ENCODE results near the gene RNF167.

Gene RNF167

DNA sequence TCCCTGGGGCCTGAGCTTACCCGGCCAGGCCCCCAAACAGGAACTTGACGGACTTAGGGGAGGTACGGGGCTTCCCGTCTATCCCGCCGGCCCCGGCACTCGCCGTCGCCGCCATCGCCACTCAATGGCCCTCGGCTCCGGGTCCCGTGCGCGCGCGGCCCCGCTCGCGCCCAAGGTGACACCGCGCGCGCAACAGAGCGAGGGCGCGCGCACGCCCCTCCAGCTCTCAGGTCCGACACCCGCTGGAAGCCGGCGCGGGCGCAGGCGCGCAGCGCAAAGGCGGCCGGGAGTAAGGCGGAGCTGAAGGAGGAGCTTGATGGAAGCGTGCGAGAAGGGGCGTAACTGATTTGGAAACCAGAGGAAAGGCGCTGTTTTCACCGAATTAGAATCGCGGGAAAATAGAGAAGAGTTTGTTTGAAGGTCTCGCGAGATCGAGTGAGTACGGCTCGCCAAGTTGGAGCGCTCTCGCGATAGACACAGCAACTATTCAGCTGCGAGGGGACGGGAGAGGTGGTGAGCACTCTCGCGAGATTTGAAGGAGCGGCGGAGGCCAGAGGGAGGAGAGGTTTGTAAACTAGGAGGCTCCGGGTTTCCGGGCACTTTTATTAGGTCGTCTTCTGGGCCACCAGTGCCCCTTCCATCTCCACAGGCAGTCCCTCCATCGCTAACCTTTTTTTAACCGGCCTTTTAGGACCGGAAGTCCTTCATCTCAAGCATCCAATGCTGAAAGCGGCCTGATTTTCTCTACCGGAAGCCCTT is at the start of gene RNF167, which contains the start of gene SLC25A11:
RNF167 (plus strand) TSS at position 473 of the 759 bp plus-strand sequence. CDS start 642 bp downstream, outside the sequence.
SLC25A11 (minus strand) TSS at position 251 of the 759 bp plus-strand sequence; CDS start at position 115, 136 bp downstream.
- peak; percentile 100 for DNase-seq (ENCODE audit: low read depth)

DNA sequence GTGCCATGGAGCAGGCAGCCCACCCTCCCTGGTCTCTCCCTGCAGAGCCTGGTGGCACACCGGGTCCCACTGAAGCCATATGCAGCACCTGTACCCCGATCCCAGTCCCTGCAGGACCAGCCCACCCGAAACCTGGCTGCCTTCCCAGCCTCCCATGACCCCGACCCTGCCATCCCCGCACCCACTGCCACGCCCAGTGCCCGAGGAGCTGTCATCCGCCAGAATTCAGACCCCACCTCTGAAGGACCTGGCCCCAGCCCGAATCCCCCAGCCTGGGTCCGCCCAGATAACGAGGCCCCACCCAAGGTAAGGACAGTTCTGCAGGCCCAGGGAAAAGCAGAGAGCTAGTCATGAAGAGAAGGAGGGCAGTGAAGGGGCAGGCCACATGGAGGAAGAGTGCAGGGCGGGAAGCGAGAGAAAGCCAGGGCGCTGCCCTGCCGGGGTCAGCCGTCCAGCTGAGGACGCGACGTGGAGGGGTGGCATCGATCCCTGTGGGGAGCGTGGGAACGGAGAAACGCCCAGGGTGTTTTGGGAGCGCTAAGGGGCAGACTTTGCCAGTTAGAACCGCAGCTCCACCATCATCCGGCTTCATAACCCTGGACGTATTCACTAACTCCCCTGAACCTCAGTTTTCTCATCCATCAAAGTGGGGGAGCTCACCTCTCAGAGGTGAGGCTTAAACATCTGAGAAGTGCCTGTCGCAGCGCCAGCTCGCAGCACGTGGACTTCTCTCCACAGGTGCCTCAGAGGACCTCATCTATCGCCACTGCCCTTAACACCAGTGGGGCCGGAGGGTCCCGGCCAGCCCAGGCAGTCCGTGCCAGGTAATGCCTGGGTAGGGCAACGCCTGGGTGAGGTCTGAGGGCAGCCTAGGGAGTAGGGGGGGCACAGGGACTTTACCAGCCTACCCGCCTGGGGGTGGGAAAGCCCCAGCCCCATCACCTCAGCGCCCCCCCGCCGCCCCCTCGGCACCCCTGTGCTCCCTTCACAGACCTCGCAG is 48.4 kb upstream of the RNF167 start:
- DNase-seq (ENCODE audit: low read depth), result no peak

DNA sequence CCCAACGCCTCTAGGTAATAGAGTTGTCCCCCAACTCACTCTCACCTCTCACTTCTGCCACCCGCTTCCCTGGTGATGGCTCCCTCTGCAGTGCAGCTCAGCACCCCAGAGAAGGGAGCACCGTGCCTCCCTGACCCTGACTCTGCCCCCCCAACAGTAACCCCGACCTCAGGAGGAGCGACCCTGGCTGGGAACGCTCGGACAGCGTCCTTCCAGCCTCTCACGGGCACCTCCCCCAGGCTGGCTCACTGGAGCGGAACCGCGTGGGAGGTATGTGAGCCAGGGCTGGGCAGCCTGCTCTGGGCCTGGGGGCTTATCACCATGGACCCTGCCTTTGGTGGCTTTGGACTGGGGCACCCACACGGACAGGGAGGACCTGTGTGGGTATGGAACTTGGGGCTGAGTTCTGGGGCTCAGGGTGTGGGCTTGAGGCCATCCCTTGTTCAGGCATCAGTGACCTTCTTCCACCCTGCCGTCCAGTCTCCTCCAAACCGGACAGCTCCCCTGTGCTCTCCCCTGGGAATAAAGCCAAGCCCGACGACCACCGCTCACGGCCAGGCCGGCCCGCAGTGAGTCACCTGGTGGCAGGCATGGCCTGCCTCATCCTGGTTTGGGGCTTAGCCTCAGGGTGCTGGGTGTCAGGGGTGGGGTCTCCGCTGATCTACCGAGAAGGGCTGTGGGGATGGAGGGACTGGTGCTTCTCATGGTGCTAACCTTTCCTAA is 47.4 kb upstream of the RNF167 start:
- no peak for DNase-seq (ENCODE audit: low read depth)

DNA sequence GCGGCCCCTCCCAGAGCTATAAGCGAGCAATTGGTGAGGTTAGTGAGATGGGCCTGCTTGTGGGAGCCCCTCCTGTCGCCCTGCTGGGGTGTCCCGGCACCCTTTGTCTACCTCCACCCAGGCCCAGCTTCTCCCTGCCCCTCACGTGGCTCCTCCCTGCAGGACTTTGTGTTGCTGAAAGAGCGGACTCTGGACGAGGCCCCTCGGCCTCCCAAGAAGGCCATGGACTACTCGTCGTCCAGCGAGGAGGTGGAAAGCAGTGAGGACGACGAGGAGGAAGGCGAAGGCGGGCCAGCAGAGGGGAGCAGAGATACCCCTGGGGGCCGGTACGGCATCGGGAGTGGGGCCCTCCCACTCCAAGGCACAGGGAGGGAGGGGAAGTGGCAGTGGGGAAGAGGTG is 46.8 kb upstream of the RNF167 start:
- DNase-seq (ENCODE audit: low read depth), result no peak

DNA sequence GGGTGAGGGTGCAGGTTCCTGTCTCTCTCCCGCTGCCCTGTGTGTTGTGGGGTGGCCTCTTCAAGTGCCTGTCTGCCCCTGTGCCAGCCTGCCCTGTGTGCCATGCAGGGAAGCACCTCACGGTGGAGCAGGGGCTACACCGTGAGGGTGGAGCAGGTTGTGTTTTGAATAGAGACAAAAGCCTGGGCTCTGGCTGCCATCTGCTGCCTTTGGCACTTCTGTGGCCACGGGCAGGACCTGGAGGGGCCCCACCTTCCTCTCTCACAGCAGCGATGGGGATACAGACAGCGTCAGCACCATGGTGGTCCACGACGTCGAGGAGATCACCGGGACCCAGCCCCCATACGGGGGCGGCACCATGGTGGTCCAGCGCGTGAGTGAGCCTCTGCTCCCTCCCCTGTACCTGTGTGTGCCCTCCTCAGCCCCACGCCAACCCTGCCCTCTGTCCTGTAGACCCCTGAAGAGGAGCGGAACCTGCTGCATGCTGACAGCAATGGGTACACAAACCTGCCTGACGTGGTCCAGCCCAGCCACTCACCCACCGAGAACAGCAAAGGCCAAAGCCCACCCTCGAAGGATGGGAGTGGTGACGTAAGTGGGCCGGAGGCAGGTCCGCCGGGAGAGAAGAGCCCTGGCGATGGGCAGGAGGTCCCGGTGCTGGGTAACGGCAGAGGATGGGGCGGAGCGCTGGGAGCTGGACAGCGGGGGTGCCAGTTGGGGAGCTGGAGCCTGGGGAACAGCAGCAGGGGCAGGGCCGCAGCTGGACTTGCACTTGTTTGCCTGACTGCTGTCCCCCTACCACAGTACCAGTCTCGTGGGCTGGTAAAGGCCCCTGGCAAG is 46.1 kb upstream of the RNF167 start:
- no peak for DNase-seq (ENCODE audit: low read depth)

DNA sequence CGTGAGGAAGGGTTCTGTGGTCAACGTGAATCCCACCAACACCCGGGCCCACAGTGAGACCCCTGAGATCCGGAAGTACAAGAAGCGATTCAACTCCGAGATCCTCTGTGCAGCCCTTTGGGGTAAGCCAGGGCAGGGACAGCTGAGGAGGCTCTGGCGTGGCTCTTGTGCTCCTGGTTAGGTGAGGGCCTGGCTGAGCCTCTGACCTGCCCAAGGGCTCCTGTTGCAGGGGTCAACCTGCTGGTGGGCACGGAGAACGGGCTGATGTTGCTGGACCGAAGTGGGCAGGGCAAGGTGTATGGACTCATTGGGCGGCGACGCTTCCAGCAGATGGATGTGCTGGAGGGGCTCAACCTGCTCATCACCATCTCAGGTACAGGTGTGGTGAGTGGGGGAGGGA is 44.9 kb upstream of the RNF167 start:
- no peak for DNase-seq (ENCODE audit: low read depth)

DNA sequence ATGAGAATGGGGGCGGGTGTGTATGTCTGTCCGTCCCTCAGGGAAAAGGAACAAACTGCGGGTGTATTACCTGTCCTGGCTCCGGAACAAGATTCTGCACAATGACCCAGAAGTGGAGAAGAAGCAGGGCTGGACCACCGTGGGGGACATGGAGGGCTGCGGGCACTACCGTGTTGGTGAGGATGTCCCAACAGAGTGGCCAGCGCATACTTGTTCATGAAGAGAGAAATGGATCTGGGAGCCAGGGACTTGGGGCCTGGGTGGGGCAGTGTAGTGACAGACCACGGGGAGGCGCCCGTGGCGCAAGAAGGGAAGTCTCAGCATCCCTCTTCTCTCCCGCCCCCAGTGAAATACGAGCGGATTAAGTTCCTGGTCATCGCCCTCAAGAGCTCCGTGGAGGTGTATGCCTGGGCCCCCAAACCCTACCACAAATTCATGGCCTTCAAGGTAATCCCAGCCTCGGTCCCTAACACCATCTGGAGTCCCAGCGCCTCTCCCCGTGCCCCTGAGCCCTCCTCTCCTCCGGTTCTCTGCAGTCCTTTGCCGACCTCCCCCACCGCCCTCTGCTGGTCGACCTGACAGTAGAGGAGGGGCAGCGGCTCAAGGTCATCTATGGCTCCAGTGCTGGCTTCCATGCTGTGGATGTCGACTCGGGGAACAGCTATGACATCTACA is 44.3 kb upstream of the RNF167 start:
- no peak for DNase-seq (ENCODE audit: low read depth)

DNA sequence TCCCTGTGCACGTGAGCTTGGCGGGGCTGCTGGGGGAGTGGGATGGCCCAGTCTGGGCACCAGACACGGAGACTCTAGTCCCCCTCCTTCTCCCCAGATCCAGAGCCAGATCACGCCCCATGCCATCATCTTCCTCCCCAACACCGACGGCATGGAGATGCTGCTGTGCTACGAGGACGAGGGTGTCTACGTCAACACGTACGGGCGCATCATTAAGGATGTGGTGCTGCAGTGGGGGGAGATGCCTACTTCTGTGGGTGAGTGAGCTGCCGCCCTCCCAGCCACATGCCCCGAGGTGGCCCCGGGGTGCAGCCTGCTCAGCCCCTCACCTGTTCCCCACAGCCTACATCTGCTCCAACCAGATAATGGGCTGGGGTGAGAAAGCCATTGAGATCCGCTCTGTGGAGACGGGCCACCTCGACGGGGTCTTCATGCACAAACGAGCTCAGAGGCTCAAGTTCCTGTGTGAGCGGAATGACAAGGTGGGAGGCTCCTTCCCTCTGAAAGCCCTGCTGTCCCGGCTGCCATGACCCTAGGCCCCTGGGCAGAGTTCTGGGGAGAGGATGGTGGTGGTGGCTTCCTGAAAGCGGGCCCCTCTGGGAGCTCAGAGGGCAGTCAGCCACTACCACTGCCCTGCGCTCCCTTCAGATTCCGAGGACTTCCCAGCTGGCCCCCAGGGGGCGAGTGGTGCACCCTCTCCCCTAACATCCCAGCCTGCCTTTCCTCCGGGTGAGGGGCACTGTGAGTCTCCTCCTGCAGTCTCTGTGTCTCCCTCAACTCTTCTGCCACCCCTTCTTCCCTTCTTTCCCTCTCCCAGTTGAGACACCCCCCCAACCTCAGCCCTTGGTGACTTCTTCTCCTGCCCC is 43.5 kb upstream of the RNF167 start:
- no peak for DNase-seq (ENCODE audit: low read depth)

DNA sequence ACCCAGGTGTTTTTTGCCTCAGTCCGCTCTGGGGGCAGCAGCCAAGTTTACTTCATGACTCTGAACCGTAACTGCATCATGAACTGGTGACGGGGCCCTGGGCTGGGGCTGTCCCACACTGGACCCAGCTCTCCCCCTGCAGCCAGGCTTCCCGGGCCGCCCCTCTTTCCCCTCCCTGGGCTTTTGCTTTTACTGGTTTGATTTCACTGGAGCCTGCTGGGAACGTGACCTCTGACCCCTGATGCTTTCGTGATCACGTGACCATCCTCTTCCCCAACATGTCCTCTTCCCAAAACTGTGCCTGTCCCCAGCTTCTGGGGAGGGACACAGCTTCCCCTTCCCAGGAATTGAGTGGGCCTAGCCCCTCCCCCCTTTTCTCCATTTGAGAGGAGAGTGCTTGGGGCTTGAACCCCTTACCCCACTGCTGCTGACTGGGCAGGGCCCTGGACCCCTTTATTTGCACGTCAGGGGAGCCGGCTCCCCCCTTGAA is 42.8 kb upstream of the RNF167 start:
- no peak for DNase-seq (ENCODE audit: low read depth)

DNA sequence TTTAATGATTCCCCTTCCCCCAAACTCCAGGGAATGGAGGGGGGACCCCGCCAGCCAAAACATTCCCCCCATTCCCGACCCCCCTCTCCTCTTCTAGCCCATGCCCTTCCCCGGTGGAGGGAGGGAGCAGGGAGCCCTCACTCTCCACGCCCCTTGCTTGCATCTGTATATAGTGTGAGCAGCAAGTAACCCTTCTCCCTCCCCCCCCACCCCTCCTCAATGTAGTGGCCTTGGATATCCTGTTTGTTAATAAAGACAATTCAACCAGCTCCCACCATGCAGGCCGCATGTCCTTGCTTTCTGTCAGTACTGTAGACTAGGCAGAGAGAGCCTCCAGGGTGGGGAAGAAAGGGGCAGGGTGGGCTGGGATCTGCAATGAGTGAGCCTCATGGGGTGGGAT is 42.3 kb upstream of the RNF167 start:
- DNase-seq (ENCODE audit: low read depth), result no peak

DNA sequence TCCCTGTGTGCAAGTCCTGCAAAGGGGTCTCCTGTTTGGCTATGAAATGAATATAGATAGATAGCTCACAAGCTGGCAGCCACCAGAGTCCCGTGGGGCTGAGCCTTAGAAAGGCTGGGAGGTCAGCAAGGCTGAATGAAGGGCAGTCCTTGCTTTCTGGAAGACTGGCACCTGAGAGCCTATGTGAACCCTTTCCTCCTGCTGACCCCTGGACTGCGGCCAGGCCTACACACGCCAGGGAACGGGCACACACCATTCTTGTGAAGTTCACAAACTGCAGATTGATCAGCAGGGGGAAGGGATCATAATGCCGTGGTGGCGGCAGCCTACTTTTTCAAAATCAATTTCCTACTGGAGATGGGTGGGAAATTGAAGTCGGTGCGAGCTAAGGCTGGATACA is 41.7 kb upstream of the RNF167 start:
- DNase-seq (ENCODE audit: low read depth), result no peak

DNA sequence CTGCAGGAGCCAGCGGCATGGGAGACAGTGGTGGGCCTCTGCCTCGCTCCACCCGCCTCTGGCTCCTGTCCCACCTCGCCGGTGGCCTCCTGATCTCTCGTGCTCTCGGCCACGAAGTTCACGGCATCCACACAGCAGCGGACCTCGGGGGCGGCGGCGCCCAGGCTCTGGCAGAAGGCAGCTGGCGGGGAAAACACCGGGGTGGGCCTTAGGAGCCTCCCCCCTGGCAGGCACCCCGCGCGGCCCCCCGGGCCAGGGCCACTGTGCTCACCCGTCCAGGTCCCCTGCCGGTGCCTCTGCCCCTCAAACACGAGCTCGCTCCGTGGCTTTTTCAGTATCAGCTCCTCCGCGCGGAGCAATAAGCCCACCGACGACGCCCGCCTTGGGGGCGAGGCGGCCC is 41.1 kb upstream of the RNF167 start:
- DNase-seq (ENCODE audit: low read depth), result no peak

DNA sequence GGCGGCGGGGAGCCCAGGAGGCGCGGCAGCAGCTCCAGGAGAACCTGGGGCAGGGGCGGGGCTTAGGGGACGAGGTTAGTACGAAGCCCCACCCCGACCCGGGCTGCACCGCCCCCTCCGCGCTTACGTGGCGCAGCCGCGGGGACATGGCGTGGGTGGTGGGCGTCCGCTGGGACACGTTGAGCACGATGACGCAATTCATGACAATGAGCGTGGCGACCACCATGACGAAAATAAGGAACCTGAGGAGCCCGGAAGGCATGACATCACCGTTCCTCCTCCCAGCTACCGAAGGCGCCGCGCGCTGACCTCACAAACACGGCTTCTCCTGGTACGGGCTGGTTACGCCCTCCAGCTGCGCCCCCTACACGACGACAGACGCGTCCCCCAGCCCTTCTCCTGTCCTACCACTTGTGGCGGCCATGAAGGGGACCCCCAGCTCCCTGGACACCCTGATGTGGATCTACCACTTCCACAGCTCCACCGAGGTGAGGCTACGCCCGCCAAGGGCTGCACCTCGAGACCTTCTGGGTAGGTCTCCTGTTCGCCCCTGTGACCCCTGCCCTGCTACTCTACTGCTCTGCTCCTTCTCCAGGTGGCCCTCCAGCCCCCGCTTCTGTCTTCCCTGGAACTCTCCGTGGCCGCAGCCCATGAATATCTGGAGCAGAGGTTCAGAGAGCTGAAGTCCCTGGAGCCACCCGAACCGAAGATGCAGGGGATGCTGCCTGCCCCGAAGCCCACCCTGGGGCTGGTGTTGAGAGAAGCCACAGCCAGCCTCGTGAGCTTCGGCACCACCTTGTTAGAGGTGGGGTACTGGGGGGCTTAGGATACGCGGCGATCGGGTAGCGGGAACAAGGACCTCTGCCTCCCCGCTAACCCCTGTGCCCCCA is 40.5 kb upstream of the RNF167 start, which contains the start of gene C17orf107:
C17orf107 (plus strand) TSS at position 196 of the 890 bp plus-strand sequence; CDS start at position 423, 227 bp downstream.
- DNase-seq (ENCODE audit: low read depth), result peak; percentile 52

DNA sequence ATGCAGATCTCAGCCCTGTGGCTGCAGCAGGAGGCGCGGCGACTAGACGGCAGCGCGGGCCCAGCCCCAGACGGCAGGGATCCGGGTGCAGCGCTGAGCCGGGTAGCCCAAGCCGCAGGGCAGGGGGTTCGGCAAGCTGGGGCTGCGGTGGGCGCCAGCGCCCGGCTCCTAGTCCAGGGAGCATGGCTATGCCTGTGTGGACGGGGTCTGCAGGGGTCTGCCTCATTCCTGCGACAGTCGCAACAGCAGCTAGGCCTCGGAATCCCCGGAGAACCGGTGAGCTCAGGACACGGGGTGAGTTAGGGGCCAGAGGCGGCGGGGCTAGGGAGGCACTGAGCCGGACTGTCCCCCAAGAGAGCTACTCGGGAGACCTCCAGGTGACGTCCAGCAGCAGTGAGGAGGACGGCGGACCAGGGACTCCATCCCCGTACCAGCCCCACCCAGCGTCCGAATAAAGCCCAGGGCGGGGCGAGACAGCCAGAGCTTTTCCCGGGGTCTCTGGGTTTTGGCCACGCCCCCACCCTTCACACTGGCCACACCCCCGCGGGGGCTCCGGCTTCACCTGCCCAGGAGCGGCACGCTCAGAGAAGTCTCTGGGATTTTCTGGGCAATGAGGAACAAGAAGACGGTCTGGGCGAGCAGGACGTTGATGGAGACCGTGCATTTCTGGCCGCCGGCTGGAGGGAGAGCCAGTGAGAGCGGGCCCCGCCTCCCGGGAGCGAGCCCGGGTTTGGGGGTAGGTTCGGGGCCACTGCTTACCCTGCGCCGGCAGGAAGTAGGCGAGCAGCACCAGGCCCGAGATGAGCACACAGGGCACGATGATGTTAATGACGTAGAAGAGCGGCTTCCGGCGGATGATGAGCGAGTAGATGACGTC is 39.6 kb upstream of the RNF167 start:
- no peak for DNase-seq (ENCODE audit: low read depth)

DNA sequence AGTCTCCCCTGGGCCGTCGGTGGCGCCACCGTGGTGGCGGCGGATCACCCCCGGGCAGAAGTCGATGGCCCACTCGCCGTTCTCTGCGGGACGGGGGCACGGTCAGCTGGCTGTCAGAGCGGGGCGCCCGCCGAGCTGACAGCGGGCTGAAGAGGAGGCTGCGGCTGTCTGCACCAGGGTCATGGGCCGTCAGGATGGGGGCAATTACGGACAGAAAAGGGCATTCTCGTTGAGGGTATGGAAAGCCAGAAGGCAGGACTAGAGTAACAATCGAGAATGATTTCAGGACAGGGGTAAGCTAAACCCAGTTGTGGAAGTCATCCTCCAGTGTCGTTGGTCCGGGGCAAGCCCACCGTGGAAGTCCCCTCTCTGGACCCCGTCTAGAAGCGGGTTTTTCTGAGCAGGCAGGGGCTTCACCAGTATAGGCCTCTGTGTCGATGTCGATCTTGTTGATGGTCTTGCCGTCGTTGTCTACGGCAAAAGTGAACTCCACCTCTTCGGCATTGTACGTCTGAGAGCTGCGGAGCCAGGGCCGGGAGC is 38.9 kb upstream of the RNF167 start:
- DNase-seq (ENCODE audit: low read depth), result no peak

DNA sequence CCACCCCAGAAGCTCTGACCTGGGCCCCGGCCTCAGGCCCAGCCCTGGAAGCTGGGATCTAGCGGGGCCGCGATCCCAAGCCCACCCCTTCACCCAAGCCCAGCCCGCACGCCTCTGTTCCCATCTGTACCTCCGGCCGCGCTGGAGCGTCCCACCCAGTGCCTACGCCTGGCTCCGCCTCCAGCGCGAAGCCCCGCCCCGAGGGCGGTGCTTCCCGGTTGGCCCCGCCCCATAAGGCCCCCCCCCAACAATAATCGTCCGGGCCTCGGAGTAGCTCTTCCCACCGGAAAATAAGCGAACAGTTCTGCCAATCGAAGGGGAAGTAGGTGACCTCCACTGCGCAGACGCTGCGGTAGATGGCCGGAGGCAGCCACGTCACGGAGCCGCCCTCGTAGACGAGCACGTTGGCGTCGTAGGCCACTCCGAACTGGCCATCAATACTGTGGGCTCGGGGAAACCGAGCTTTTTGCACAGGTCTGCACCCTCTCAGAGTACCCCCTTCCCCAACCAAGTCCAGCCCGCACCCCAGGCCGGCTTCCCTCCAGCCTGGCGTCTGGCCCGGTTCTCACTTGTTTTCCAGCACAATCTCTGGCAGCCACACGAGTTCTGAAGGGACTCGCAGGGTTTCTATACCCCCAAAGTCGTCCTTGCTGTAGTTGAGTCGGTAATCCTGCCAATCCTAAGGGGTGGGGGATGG is 38.3 kb upstream of the RNF167 start:
- no peak for DNase-seq (ENCODE audit: low read depth)

Data from ELR (cell line).